ENCODE results near the gene LRRK2.

GRCh38 chr12:40188558-40189320 is 36.1 kb upstream of the LRRK2 start:
- TF ChIP-seq CTCF (IDR thresholded peaks at IDR 0.05) = no peak
- TF ChIP-seq POLR2A (IDR thresholded peaks at IDR 0.05) = no peak

Data from prostate gland (tissue), 2 donors.